HG03175 (cell line): ENCODE measurements around the gene EIF5A.

Source experiments
- ATAC-seq: cut with Tn5 transposase; IDR thresholded peaks from one replicate; pipeline ENCODE4 v1.9.1; 2021; ENCODE audit warnings: mild to moderate bottlenecking, moderate library complexity; ENCODE audit not compliant: unreplicated experiment

EIF5A gene

DNA sequence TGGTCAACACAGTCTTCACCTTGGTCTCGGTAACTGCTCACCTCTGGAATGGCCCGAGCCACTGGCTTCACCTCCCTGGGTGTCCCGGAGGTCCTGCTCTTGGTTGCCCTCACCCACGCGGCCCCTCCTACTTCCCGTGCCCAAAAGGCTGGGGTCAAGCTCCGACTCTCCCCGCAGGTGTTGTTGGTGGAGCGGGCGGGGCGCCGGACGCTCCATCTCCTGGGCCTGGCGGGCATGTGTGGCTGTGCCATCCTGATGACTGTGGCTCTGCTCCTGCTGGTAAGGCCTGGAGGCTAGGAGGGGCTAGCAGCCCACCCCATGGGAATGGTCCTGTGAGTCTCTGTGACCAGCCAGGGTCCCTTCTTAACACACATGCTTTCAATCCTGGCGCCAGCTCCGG lies 22.5 kb upstream of the EIF5A start:
- ATAC-seq = no peak

DNA sequence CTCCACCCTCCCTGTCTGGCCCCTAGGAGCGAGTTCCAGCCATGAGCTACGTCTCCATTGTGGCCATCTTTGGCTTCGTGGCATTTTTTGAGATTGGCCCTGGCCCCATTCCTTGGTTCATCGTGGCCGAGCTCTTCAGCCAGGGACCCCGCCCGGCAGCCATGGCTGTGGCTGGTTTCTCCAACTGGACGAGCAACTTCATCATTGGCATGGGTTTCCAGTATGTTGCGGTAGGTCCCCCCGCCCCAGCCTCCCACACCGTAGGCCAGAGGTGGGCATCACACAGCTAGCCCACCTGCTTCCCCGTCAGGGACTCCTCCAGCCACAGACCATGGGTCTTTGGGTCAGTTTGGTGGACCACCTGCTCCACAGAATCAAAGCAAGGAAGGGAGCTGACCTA lies 21.7 kb upstream of the EIF5A start:
- no peak for ATAC-seq

DNA sequence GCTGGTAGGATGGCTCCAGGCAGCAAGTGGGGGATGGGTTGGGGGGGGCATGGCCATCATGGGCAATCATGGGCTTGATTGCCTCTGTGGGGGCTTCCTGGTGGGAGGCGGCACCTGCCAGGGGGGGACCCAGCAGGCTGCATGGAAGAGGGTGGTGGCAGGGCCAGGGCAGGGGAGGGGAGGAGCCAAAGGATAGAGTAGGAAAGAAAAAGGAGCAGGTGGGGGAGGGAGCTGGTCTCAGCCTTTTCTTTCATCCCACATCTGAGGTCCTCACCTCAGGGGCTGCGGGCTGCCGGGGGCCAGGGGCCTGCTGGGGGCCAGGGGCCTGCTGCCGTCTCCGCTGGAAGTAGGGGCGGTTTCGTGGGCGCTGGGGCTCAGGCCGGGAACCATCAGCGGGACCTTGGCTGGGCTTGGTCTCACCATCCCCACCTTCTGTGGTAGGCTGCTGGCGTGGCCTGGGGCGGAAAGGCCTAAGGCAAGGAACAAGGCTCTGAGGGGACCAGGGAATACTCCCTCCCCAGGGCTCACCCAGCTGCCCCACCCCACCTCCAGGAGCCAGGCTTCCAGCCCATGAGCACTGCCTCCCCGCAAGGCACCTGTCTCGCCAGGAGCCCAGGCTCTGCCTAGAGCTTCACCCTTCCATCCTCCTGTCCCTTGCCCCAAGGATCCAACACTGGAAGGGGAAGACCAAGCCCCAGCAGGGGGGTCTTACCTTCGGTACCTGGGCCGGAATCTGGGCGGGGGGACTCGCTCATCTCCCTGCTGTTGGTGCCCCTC lies 18.0 kb upstream of the EIF5A start:
- ATAC-seq = no peak

- no peak for ATAC-seq
Observed at GRCh38 chr17:7290166-7290565, 17.3 kb upstream of the EIF5A start.

DNA sequence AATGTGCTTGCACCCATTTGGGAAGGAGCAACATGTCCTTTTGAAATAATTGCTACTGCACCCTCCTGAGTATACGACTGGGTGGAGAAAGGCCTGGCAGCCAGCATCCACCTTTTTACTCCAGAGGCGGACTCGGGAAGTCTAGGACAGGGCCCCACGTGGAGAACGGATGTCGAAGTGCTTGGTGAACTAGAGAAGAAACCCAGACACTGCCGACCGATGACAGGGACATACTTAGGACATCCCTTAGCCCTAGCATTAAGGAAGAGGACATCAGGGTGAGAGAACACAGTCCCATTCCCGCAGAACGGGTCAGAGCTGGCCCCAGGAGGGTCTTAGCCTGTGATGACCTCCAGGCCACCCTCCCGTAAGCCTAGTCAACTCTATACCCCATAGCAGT lies 16.7 kb upstream of the EIF5A start:
- ATAC-seq = no peak

- no peak for ATAC-seq
Observed at GRCh38 chr17:7292194-7292593, 15.2 kb upstream of the EIF5A start.

- ATAC-seq = no peak
Observed at GRCh38 chr17:7292729-7293128, 14.7 kb upstream of the EIF5A start.

GRCh38 chr17:7293159-7293558 lies 14.3 kb upstream of the EIF5A start:
- no peak for ATAC-seq

DNA sequence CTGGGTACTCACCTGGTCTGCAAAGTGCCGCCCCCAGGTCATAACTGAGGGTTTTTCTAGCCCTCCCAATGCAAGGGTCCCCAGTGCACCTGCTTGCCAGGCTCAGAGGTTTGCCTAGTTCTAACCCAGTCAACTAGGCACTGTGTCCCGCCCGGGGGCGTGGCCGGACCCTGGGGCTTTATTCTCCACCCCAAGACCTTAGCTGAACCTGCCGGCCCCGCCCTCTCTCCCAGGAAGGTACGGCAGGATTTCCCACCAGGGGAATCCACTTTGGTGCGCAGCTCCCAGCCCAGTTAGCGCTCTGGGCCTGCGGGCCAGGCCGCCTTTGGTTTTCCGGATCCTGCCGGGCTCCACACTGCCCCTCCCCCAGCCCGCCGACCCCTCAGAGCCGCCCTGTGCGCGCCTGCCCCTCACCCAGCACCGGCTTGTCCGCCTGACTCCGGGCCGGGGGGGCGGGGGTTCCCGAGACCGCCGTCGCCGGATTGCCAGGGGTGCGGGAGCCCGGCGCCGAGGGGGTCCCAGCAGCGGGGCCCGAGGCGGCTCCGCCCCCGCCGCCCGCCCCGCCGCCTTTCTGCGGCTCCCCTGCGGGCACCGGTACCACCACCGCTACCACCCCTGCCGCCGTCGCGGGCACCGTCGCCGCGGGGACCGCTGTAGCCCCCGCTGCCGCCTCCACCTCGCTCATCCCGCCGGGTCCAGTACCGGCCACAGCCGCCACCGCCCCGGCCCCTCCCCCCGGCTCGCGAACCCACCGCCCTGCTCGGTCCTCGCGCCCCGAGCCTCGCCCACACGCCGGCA lies 13.4 kb upstream of the EIF5A start:
- ATAC-seq = no peak

DNA sequence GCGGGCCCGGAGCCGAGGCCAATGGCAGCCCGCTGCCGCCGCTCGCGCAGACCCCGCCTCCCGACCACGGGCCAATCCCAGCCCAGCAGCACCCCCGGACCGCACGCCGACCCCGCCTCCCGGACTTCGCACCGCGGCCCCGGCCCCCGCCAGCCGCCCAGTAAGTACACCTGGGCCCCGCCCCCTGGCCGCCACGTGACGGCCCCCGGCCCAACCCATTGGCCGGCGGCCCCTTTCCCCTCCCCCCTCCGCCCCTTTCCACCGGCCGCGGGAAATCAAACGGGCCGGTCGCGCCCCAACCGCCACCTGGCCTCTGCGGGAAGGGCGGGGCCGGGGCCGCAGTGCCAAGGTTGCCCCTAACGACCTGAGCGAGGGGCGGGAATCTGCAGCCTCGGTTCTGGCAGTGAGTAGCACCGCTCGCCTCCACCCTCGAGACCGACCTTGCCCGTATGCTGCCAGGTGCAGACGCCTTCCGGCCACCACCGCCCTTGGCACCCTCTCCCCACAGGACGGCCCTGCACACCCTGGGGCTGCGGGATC lies 12.7 kb upstream of the EIF5A start, which contains the start of gene YBX2:
Gene YBX2, minus strand, starts transcription at position 26 of the 540 bp plus-strand sequence. CDS start 139 bp downstream, outside the sequence.
- ATAC-seq = no peak

DNA sequence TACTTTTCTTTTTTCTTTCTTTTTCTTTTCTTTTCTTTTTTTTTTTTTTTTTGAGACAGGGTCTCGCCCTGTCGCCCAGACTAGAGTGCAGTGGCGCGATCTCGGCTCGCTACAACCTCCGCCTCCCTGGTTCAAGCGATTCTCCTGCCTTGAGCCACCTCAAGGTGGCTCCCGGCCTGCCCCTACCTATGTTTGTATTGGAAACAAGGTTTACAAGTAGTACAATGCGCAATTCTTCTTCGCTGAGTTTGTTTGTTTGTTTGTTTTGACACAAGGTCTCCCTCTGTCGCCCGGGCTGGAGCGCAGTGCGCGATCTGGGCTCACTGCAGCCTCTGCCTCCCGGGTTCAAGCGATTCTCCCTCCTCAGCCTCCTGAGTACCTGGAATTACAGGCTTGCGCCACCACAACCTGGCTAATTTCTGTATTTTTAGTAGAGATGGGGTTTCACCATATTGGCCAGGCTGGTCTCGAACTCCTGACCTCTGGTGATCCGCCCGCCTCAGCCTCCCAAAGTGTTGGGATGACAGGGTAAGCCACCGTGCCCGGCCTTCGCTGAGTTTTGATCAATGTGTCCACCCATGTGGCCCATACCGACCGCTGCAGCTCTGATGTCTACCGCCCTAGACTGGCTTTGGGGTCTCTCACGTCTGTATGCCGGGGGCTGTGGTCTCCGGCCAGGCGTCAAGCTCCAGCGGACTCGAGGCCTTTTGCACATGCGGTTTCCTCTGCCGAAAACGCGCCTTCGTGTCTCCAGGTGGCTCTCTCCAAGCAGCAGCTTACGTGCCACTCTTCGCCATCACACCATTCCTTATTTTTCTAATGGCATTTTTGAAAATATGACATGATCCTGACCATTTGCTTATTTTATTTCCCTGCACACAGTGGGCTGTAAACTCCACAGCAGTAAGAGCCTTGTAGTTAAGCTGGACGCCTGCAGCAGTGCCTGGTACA lies 11.9 kb upstream of the EIF5A start:
- ATAC-seq = no peak

GRCh38 chr17:7296189-7296861 lies 11.1 kb upstream of the EIF5A start:
- ATAC-seq = no peak

DNA sequence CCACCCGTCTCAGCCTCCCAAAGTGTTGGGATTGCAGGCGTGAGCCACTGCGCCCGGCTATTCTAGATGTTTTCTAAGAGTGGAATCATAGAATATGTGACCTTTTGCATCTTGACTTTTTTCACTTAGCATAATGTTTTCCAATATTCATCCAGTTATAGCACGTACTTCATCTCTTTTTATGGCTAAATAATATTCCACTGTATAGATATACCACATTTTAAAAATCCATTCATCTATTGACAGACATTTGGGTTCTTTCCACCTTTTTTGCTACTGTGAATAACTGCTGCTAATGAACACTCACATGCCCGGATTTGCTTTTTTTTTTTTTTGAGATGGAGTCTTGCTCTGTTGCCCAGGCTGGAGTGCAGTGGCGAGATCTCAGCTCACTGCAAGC lies 3.2 kb upstream of the EIF5A start:
- no peak for ATAC-seq

- no peak for ATAC-seq
Observed at GRCh38 chr17:7307686-7308624, 527 bp downstream of the EIF5A start.

DNA sequence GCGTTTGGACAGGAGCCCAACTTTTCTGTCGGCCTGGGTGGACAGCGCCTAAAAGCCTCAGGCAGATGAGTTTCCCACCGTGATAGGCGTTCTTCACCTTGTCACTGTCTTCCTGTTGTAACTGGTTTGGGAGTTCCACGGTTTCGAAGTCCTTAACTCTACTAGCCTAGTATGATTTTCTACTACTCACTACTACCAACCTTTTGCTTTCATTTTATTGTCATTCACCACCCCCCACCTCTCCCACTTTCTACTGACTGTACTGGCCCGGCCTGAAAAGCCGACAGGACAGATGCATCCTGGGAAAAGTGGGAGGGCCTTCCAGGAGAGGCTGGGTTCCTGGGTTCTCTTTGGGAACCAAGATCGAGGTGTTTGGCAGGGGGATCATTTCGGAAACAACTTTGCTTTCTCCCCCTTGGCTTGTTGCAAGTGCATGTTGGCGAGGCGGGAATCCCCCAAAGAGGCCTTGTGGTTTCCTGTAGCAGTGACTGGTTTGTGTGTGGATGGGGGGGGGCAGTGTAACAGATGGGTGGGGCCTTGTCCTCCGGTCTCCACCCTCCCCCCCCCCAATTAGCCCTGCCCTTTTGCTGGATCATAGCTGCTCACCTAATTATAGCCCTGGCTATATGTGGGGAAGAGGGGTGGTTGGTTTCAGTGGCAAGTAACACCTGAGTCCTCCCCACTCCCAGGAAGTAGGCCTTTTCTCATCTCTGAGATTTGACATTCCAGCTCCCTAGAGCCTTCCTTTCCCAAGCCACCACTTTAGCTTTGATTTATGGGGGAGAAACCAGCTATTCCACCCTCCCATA lies 1.4 kb downstream of the EIF5A start:
- no peak for ATAC-seq

DNA sequence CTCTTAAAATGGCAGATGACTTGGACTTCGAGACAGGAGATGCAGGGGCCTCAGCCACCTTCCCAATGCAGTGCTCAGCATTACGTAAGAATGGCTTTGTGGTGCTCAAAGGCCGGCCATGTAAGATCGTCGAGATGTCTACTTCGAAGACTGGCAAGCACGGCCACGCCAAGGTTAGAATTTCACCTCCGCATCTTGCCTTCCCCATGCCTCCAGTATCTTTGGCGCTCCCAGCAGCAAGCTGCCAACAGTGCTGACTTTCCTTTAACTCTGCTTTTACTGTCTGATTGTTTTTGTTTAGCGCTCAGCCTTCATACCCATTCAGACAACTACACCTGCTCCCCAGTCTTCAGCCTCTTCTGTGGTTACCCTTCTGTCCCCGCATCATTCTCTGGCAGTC lies 2.2 kb downstream of the EIF5A start:
- ATAC-seq = no peak

DNA sequence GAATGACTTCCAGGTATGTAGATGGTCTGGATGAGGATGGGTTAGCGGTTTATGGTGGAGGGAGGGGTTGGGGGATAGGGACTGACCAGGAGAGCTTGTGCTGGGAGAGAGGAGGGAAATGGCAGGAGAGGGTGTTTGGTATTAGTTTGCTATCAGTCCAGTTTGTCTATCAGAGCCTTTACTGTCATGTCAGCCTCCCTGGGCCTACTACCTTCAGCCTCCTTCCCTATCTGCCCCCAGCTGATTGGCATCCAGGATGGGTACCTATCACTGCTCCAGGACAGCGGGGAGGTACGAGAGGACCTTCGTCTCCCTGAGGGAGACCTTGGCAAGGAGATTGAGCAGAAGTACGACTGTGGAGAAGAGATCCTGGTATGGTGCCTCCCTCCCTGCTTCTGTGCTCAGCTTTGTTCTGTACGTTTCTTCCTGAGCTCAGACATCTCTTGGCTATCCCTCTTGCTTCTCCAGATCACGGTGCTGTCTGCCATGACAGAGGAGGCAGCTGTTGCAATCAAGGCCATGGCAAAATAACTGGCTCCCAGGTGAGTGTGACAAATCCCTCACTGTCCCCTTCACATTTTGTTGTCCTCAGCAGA lies 3.8 kb downstream of the EIF5A start:
- ATAC-seq = no peak
